ENCODE data around the gene OTOA.
"Not testable (repeated sequence)": the region's sequence is repeated elsewhere in the genome, so short reads cannot be mapped to it uniquely, and the experiment has no call there.

DNA sequence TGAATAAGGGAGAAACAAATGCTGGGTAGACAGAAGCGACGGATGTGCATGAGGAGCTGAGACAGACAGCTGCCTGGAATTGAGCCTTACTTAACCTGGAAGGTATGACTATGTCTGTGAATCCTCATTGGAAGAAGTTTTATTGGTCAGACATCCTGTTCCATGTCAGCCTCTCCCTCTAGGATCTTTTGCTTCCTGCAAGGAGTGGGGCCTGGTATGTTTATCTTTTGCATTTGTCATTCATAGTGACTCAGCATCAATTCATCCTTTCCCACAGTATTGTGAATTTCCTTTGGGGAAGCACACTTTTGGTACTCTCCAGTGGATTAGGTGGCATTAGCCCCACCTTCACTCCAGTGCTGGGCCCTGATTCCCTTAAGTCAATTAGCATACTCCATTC is 105.5 kb downstream of the OTOA start:
- not testable (repeated sequence) for TF ChIP-seq CTCF (conservative IDR thresholded peaks at IDR 0.05 in 1 of 2, IDR thresholded peaks at IDR 0.05 in 1 of 2; ENCODE audit: extremely low read depth in 1 of 2, insufficient read depth in 1 of 2, low read depth in 1 of 2, low read length in 2 of 2); EZH2 (IDR thresholded peaks at IDR 0.05; ENCODE audit: borderline replicate concordance, low read length)

Data from mammary epithelial cell (primary cell).